Right atrium auricular region (tissue), 2 donors: Measurements from ENCODE around the gene ANKRD6. TPM values are rescaled to one million over a fixed set of nuclear protein-coding genes. Genes with fewer than 3 reads are reported as not detected.

Experiments
- DNase-seq: peaks from one replicate; pipeline ENCODE4 v3.0.0-alpha.2; 2019; ENCODE audit warnings: low spot score
- H3K27ac ChIP-seq, 2 donors: fragments of 200-600 bp; sonication (generic); 1 replicate in 1 of 2; 2 replicates in 1 of 2; pipeline ENCODE4 v1.5.1; 2016 to 2019
- H3K27me3 ChIP-seq, 2 donors: fragments of 200-600 bp; sonication (generic); one replicate each; pipeline versions ENCODE4 v1.5.1 to v1.6.0; 2017 to 2019
- H3K36me3 ChIP-seq: fragments of 200-600 bp; sonication (generic); one replicate; pipeline ENCODE4 v1.5.1; 2016
- H3K4me1 ChIP-seq, 2 donors: fragments of 200-600 bp; sonication (generic); one replicate each; pipeline versions ENCODE4 v1.5.1 to v1.6.0; 2017 to 2019
- H3K4me3 ChIP-seq, 2 donors: fragments of 200-600 bp; sonication (generic); 1 replicate in 1 of 2; 2 replicates in 1 of 2; pipeline ENCODE4 v1.5.1; 2017 to 2019; ENCODE audit warnings: mild to moderate bottlenecking in 1 of 2, moderate library complexity in 1 of 2
- H3K9me3 ChIP-seq, 2 donors: fragments of 200-600 bp; sonication (generic); one replicate each; pipeline ENCODE4 v1.5.1; 2019
- total RNA-seq, 2 donors: library from RNA; depleted of rRNA; stranded (reverse); fragments of >200 nt; gene quantifications; one replicate each; pipeline ENCODE4 v1.1.0, GENCODE V29; 2016
- TF ChIP-seq, protein P1 (sequence below), 2 donors: fragments of 200-600 bp; sonication (generic); IDR thresholded peaks; one replicate each; pipeline ENCODE4 v1.5.1; 2019; ENCODE audit warnings: antibody characterized with exemption in 2 of 2

The ANKRD6 gene
- total RNA-seq, 2 donors from 2014 or later, result 9.2 to 12.3 TPM

DNA sequence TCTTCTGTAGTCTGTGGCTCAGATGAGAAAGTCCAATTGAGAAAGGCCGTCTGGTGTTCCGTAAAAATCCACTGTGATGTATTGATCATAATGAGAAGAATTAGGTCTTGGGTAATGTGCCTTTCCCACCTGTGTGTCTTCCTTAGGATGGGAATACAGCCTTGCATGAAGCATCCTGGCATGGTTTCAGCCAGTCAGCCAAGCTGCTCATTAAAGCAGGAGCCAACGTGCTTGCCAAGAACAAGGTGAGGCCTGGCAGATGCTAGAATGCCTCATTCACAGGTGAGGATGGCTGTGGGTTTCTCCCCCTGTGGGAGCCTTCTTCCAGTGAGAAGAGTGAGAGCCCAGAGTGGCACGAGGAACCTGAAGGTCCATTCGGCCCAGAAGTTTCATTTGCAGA lies 172.9 kb downstream of the ANKRD6 start:
- H3K27me3 ChIP-seq, result no peaks in the 10 kb centered on the region
- no peaks in the 10 kb centered on the region for H3K9me3 ChIP-seq
- no peak overlapping the region for H3K4me3 ChIP-seq
- H3K27ac ChIP-seq, result no peak overlapping the region
- H3K36me3 ChIP-seq, result no peaks in the 10 kb centered on the region
- no peaks in the 10 kb centered on the region for H3K4me1 ChIP-seq
- TF ChIP-seq, protein P1, sequence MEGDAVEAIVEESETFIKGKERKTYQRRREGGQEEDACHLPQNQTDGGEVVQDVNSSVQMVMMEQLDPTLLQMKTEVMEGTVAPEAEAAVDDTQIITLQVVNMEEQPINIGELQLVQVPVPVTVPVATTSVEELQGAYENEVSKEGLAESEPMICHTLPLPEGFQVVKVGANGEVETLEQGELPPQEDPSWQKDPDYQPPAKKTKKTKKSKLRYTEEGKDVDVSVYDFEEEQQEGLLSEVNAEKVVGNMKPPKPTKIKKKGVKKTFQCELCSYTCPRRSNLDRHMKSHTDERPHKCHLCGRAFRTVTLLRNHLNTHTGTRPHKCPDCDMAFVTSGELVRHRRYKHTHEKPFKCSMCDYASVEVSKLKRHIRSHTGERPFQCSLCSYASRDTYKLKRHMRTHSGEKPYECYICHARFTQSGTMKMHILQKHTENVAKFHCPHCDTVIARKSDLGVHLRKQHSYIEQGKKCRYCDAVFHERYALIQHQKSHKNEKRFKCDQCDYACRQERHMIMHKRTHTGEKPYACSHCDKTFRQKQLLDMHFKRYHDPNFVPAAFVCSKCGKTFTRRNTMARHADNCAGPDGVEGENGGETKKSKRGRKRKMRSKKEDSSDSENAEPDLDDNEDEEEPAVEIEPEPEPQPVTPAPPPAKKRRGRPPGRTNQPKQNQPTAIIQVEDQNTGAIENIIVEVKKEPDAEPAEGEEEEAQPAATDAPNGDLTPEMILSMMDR (IDR thresholded peaks at IDR 0.05), result no peak
- no peak for DNase-seq

DNA sequence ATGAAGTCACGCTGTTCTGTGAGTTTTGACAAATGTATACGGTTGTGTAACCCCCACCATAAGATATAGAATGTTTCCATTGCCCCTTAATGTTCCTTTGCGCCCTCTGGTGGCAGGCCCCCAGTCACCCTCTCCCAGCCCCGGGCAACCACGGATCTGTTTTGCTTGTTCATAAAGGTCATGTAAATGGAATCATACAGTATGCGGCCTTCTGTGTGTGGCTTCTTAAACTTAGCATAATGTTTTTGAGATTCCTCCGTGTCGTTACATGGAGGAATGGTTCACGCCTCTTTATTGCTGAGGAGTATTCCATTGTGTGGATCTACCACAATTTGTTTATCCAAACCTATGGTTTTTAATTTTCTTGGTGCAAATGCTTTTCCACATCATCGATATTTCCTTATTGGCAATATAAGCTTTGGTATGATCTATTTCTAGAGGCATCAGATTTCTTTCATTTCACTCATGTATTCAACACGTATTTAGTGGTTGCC lies 177.2 kb downstream of the ANKRD6 start:
- H3K4me3 ChIP-seq, result no peak overlapping the region
- DNase-seq, result peak; percentile 69
- peaks cover 0 to 5% of the 10 kb centered on the region in 2 donors for H3K4me1 ChIP-seq
- TF ChIP-seq, protein P1 (IDR thresholded peaks at IDR 0.05), result peak; percentile 69 to 91
- peaks cover 4% of the 10 kb centered on the region for H3K36me3 ChIP-seq
- H3K27me3 ChIP-seq, result no peaks in the 10 kb centered on the region
- H3K9me3 ChIP-seq, result no peaks in the 10 kb centered on the region
- H3K27ac ChIP-seq, result no peak overlapping the region

DNA sequence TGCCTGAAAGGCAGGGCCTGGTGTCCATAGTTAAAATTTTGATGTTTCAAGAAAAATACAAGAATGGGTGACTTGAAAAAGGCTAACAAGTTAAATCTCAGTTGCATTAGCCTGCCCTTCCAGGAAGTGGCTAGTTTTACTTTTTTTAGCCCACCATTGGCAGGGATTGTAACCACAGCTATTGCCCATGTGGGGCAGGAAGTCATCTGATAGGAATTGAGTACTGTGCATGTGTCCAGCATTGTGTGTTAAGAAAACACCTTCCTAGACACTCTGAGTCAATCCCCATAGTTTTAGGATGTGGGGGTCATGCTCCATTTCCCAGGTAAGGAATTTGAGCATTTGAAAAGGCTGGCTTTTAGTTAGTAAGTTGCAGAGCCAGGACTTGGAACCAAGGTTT lies 178.7 kb downstream of the ANKRD6 start:
- Histone ChIP-seq H3K4me3 (no peak overlapping the region), H3K27ac (no peak overlapping the region), H3K27me3 (no peaks in the 10 kb centered on the region), H3K4me1 (peaks cover 0 to 5% of the 10 kb centered on the region in 2 donors), H3K9me3 (no peaks in the 10 kb centered on the region), H3K36me3 (peaks cover 4% of the 10 kb centered on the region)
- DNase-seq, result no peak
- TF ChIP-seq, protein P1 (IDR thresholded peaks at IDR 0.05), result no peak

DNA sequence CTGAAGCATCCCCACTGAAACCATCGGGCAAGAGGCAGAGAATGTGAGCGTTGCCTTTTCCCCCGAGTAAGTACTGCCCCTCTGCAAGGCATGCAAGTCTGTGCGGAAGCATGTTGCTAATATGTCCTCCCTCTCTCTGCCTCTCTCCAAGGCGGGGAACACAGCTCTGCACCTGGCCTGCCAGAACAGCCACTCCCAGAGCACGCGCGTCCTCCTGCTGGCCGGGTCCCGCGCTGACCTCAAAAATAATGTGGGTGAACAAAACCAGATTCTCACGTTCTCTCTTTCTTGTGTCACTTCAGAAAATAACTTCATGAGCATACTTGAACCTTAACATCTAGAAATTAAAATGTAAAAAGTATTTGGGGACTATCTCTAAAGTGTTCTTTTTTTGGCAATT lies 179.2 kb downstream of the ANKRD6 start:
- DNase-seq, result no peak
- Histone ChIP-seq H3K27ac (no peak overlapping the region), H3K4me3 (no peak overlapping the region), H3K27me3 (no peaks in the 10 kb centered on the region), H3K36me3 (peaks cover 4% of the 10 kb centered on the region), H3K4me1 (peaks cover 0 to 5% of the 10 kb centered on the region in 2 donors), H3K9me3 (no peaks in the 10 kb centered on the region)
- TF ChIP-seq, protein P1 (IDR thresholded peaks at IDR 0.05), result no peak

DNA sequence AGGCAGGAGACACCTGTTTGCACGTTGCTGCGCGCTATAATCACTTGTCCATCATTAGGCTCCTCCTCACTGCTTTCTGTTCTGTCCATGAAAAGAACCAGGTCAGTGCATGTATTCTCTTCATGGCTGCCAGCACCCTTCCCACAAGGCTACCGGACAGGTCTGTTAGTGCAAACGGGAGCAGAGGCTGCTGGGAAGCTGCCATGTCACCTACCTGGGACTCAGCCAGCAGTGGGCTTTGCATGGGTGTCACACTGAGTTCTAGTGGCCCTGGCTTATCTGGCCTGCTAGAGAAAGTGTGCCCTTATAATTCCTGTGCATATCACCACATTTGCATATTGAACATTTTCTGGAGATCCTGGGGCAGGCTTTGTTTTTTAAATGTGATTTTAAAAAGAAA lies 180.8 kb downstream of the ANKRD6 start:
- Histone ChIP-seq H3K36me3 (peaks cover 4% of the 10 kb centered on the region), H3K9me3 (no peaks in the 10 kb centered on the region), H3K4me1 (peaks cover 0 to 5% of the 10 kb centered on the region in 2 donors), H3K27ac (no peak overlapping the region), H3K27me3 (no peaks in the 10 kb centered on the region), H3K4me3 (no peak overlapping the region)
- TF ChIP-seq, protein P1 (IDR thresholded peaks at IDR 0.05), result no peak
- peak; percentile 44 for DNase-seq

DNA sequence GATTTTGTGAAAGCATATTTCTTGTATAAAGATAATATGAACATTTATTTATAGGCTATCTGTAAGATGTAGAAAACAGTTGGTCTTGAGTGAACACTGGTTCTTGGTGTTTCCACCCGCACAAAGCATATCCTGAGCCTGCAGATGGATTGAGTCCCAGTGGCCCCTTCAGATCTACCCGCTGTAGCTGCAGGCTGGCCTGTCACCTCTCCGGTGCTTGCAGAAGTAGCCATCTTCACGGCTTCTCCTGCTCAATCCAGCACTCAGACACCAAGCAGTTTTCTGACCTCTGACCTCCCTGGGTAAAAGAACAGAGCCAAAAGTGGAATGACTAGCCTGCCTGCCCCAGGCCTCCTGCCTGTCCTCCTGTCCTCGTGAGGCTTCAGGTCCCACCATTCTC lies 182.9 kb downstream of the ANKRD6 start:
- H3K36me3 ChIP-seq, result peaks cover 4% of the 10 kb centered on the region

More for the DNA sequence above, 182.9 kb downstream of the ANKRD6 start:
- Histone ChIP-seq H3K27me3 (no peaks in the 10 kb centered on the region), H3K4me1 (peaks cover 0 to 5% of the 10 kb centered on the region in 2 donors), H3K9me3 (no peaks in the 10 kb centered on the region), H3K27ac (no peak overlapping the region), H3K4me3 (no peak overlapping the region)
- TF ChIP-seq, protein P1 (IDR thresholded peaks at IDR 0.05), result no peak
- peak; percentile 26 for DNase-seq
